A549 (cell line): Measurements from ENCODE around the gene OR2V1. TPM values are rescaled to one million over a fixed set of nuclear protein-coding genes. Genes with fewer than 3 reads are reported as not detected.
A peak's percentile ranks its signal among the peaks of the same experiment; 100 is the strongest.
"Not testable (repeated sequence)": the region's sequence is repeated elsewhere in the genome, so short reads cannot be mapped to it uniquely, and the experiment has no call there.

Experiments
- ATAC-seq, 2 experiments: fragments of 200-7000 bp in 1 of 2; fragments of >200 bp in 1 of 2; cut with Nextera tagmentation in 1 of 2; cut with Tn5 transposase in 1 of 2; 3 replicates each; pipeline versions ENCODE4 v1.8.0 to v1.9.1; 2018 to 2020; ENCODE audit warnings: mild to moderate bottlenecking in 1 of 2, moderate library complexity in 1 of 2
- CTCF ChIA-PET: fragments of 300-600 bp; sonication (Branson Sonifier 250); formaldehyde crosslinking; extraction: SDS; loops from one replicate; lab custom pipeline; 2021; ENCODE audit warnings: antibody characterized with exemption, inconsistent platforms; lab: Yijun Ruan, JAX
- POLR2A ChIA-PET: fragments of 350-600 bp; formaldehyde crosslinking; extraction: SDS; loops from one replicate; lab custom pipeline; 2021; ENCODE audit warnings: antibody characterized with exemption, inconsistent platforms; lab: Yijun Ruan, JAX
- DNase-seq, 2 experiments: peaks; one replicate each; pipeline versions ENCODE4 v3.0.0 to v3.0.0-alpha.2; 2011 to 2016; ENCODE audit warnings: low read depth in 1 of 2, low spot score in 1 of 2
- FAIRE-seq: peaks from 2 replicates; lab custom pipeline; 2011; peaks lifted over from hg19 to GRCh38; lab: Jason Lieb, UNC
- H3K27ac ChIP-seq, 2 experiments: fragments of >200 bp; sonication (Bioruptor Twin); formaldehyde crosslinking; 3 replicates each; pipeline ENCODE4 v1.5.1; 2016 to 2017
- H3K4me1 ChIP-seq: fragments of >200 bp; sonication (Bioruptor Twin); formaldehyde crosslinking; 3 replicates; pipeline ENCODE4 v1.6.1; 2016
- H3K4me2 ChIP-seq: fragments of >200 bp; sonication (Bioruptor Twin); formaldehyde crosslinking; 3 replicates; pipeline ENCODE4 v1.6.1; 2016
- H3K4me3 ChIP-seq: fragments of >200 bp; sonication (Bioruptor Twin); formaldehyde crosslinking; 3 replicates; pipeline ENCODE4 v1.5.1; 2016
- H3K9me3 ChIP-seq: fragments of >200 bp; sonication (Bioruptor Twin); formaldehyde crosslinking; 3 replicates; pipeline ENCODE4 v1.6.1; 2016
- EHF ChIP-seq: fragments of 250-450 bp; sonication (Bioruptor Pico); IDR thresholded peaks from 2 replicates; pipeline ENCODE4 v1.5.0; 2020; ENCODE audit warnings: mild to moderate bottlenecking
- FOSL2 ChIP-seq, 2 experiments: fragments of 450-650 bp in 1 of 2; fragments of >200 bp in 1 of 2; sonication (Bioruptor Twin) in 1 of 2; formaldehyde crosslinking; IDR thresholded peaks; 2 replicates each; pipeline versions ENCODE4 v1.5.0 to v1.6.1; 2016 to 2020; ENCODE audit warnings: mild to moderate bottlenecking in 1 of 2, moderate library complexity in 1 of 2
- HEYL ChIP-seq: fragments of 250-450 bp; sonication (Bioruptor Pico); IDR thresholded peaks from 2 replicates; pipeline ENCODE4 v1.8.0; 2021; ENCODE audit warnings: mild to moderate bottlenecking, moderate library complexity
- HOXB5 ChIP-seq: fragments of 250-450 bp; sonication (Bioruptor Pico); IDR thresholded peaks from 2 replicates; pipeline ENCODE4 v1.5.0; 2020; ENCODE audit warnings: mild to moderate bottlenecking, moderate library complexity
- POLR2A ChIP-seq: IDR thresholded peaks from 2 replicates; pipeline ENCODE4 v1.6.1; 2012; ENCODE audit warnings: mild to moderate bottlenecking, low read length
- RNF2 ChIP-seq: fragments of 200-600 bp; sonication (generic); IDR thresholded peaks from 2 replicates; pipeline ENCODE4 v1.6.1; 2016; ENCODE audit warnings: low read depth, mild to moderate bottlenecking, antibody characterized with exemption, moderate library complexity, borderline replicate concordance
- TP53 ChIP-seq: fragments of 250-450 bp; sonication (Bioruptor Pico); IDR thresholded peaks from 2 replicates; pipeline ENCODE4 v1.5.0; 2021; ENCODE audit warnings: mild to moderate bottlenecking, moderate library complexity
- ZSCAN20 ChIP-seq: fragments of 250-450 bp; sonication (Bioruptor Pico); IDR thresholded peaks from 2 replicates; pipeline ENCODE4 v1.8.0; 2022; ENCODE audit warnings: mild to moderate bottlenecking, moderate library complexity
- WGBS: methylation state at CpG from one replicate; pipeline ENCODE4 v1.1.6; 2017; ENCODE audit errors: missing lambda C conversion rate; 5-methylcytosine and 5-hydroxymethylcytosine counted together
- polyA plus RNA-seq, 4 experiments: library from polyadenylated mRNA; depleted of rRNA in 3 of 4; stranded (reverse); fragments of >200 nt; fragmentation: RNase III in 1 of 4; extraction: RNeasy Plus Mini Kit Qiagen cat#74134 plus additional on column Dnase treatment in 1 of 4; gene quantifications; 2 replicates in 3 of 4; 3 replicates in 1 of 4; pipeline ENCODE4 v1.2.3, GENCODE V29; 2011 to 2017
- TF ChIP-seq, protein P1 (sequence below): fragments of 250-450 bp; sonication (Bioruptor Pico); IDR thresholded peaks from 2 replicates; pipeline ENCODE4 v1.5.0; 2021; ENCODE audit warnings: mild to moderate bottlenecking, moderate library complexity, borderline replicate concordance
- TF ChIP-seq, protein P2 (sequence below): fragments of 250-450 bp; sonication (Bioruptor Pico); IDR thresholded peaks from 2 replicates; pipeline ENCODE4 v1.5.0; 2020; ENCODE audit warnings: low read depth, mild to moderate bottlenecking, moderate library complexity
- TF ChIP-seq, protein P3 (sequence below): IDR thresholded peaks from 2 replicates; pipeline ENCODE4 v1.6.1; 2012; ENCODE audit warnings: low read depth, borderline replicate concordance
- TF ChIP-seq, protein P4 (sequence below): IDR thresholded peaks from 2 replicates; pipeline ENCODE4 v1.6.1; 2012
- TF ChIP-seq, protein P5 (sequence below): fragments of >200 bp; sonication (Bioruptor Twin); formaldehyde crosslinking; IDR thresholded peaks from 2 replicates; pipeline ENCODE4 v1.6.1; 2016

Gene OR2V1
- polyA plus RNA-seq, 2 of the 4 experiments (the other 2 are of a cell fraction) = not detected

DNA sequence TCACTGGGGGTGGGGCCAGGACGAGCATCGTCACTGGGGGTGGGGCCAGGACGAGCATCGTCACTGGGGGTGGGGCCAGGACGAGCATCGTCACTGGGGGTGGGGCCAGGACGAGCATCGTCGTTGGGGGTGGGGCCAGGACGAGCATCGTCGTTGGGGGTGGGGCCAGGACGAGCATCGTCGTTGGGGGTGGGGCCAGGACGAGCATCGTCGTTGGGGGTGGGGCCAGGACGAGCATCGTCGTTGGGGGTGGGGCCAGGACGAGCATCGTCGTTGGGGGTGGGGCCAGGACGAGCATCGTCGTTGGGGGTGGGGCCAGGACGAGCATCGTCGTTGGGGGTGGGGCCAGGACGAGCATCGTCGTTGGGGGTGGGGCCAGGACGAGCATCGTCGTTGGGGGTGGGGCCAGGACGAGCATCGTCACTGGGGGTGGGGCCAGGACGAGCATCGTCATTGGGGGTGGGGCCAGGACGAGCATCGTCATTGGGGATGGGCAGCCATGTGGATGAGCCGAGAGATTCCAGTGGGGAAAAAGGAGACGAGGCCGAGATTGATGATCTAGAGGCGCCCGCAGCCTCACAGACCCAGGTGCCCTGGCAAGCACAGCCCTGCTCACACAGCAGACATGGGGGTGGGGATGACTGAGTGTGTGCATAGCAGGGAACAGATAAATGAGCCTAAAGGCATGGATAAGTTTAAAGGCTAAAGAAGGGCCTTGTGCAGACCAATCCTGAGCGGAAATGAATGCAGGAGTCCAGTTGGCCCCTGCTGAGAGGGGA, 30.0 kb upstream of the OR2V1 start:
- Histone ChIP-seq H3K4me2 (peak overlapping the region; percentile 91), H3K4me3 (peak overlapping the region; percentile 38), H3K27ac (peak overlapping the region; percentile 91 to 99), H3K4me1 (peaks cover 22% of the 10 kb centered on the region)
- H3K9me3 ChIP-seq, POLR2A ChIA-PET, FAIRE-seq: not testable (repeated sequence)
- CTCF ChIA-PET = interaction anchor here (0.8 to 2.7 kb wide), 13 partner anchors 10 to 78 kb away, joined by 3 to 15 read pairs (median 5); partner anchors contain the start of gene OR2V2
- ATAC-seq = peak; percentile 37 to 52
- 13% methylated on average over 8 of the region's 48 CpGs for WGBS
- peak; percentile 88 to 91 for DNase-seq
- TF ChIP-seq, protein P1, sequence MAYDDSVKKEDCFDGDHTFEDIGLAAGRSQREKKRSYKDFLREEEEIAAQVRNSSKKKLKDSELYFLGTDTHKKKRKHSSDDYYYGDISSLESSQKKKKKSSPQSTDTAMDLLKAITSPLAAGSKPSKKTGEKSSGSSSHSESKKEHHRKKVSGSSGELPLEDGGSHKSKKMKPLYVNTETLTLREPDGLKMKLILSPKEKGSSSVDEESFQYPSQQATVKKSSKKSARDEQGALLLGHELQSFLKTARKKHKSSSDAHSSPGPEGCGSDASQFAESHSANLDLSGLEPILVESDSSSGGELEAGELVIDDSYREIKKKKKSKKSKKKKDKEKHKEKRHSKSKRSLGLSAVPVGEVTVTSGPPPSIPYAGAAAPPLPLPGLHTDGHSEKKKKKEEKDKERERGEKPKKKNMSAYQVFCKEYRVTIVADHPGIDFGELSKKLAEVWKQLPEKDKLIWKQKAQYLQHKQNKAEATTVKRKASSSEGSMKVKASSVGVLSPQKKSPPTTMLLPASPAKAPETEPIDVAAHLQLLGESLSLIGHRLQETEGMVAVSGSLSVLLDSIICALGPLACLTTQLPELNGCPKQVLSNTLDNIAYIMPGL (CRISPR knock-in tag) = peak; percentile 73; the same call in 1 of the 2 replicates
- TF ChIP-seq RNF2 (0 out of 2 replicates have a peak, but pooled peaks have one; percentile 28), ZSCAN20 (peak; percentile 93), HEYL (CRISPR knock-in tag) (peak; percentile 89), TP53 (CRISPR knock-in tag) (peak; percentile 68; the same call in 1 of the 2 replicates), EHF (peak; percentile 48; the same call in 1 of the 2 replicates), HOXB5 (CRISPR knock-in tag) (peak; percentile 92; the same call in 1 of the 2 replicates)
- TF ChIP-seq, protein P2, sequence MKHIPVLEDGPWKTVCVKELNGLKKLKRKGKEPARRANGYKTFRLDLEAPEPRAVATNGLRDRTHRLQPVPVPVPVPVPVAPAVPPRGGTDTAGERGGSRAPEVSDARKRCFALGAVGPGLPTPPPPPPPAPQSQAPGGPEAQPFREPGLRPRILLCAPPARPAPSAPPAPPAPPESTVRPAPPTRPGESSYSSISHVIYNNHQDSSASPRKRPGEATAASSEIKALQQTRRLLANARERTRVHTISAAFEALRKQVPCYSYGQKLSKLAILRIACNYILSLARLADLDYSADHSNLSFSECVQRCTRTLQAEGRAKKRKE (CRISPR knock-in tag) = 0 out of 2 replicates have a peak, but pooled peaks have one; percentile 74
- TF ChIP-seq, protein P3, sequence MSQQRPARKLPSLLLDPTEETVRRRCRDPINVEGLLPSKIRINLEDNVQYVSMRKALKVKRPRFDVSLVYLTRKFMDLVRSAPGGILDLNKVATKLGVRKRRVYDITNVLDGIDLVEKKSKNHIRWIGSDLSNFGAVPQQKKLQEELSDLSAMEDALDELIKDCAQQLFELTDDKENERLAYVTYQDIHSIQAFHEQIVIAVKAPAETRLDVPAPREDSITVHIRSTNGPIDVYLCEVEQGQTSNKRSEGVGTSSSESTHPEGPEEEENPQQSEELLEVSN = peak; percentile 91
- TF ChIP-seq, protein P4, sequence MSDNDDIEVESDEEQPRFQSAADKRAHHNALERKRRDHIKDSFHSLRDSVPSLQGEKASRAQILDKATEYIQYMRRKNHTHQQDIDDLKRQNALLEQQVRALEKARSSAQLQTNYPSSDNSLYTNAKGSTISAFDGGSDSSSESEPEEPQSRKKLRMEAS = peak; percentile 93

DNA sequence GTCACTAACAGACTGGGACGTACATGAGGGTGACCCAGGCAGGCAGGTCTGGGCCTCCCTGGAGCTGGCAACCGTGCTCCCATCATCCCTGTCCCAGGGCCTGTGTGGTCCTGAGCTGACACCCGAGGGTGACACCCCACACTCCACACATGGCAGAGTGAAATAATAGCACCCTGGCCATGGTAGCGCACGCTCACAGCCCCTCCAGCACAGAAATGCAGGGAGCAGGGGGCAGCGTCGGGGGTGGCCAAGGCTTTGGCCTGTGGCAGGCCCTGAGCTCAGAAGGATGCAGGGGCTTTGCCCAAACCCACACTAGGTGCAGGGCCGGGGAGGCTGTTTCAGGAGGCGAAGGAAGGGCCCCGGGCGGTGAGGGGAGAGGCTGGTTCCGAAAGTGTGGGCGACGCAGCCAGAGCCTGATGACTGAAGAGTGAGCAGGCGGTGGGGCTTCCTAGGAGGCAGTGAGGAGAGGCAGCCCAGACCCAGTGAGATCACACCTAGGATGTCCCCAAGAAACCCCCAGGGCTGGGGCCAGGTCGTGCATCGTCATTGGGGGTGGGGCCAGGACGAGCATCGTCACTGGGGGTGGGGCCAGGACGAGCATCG, 29.3 kb upstream of the OR2V1 start:
- no peaks in the 10 kb centered on the region for H3K9me3 ChIP-seq
- peak; percentile 66 to 68 for ATAC-seq
- peak; percentile 27 for TF ChIP-seq POLR2A
- TF ChIP-seq FOSL2 (IDR thresholded peaks at IDR 0.05) = no peak
- no peak for TF ChIP-seq FOSL2 (CRISPR knock-in tag; IDR thresholded peaks at IDR 0.05)
- TF ChIP-seq, protein P5, sequence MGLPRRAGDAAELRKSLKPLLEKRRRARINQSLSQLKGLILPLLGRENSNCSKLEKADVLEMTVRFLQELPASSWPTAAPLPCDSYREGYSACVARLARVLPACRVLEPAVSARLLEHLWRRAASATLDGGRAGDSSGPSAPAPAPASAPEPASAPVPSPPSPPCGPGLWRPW = no peak
- no peak for TF ChIP-seq TP53 (CRISPR knock-in tag)
- TF ChIP-seq, all 56 proteins: peak for 1
- Histone ChIP-seq H3K4me3 (peak overlapping the region; percentile 39), H3K4me2 (peak overlapping the region; percentile 91), H3K27ac (peak overlapping the region; percentile 90 to 99), H3K4me1 (peaks cover 22% of the 10 kb centered on the region)
- FAIRE-seq = no peak
- WGBS = 14% methylated on average over 8 of the region's 21 CpGs
- ChIA-PET CTCF (interaction anchor here (0.6 to 2.7 kb wide), 20 partner anchors 8 to 397 kb away, joined by 3 to 15 read pairs (median 6); partner anchors contain the start of gene OR2V2), POLR2A (no interaction called here)
- DNase-seq = peak; percentile 84 to 87
